GM21381 (cell line): ENCODE measurements around the gene HSPB6.
"Not testable (repeated sequence)": the region's sequence is repeated elsewhere in the genome, so short reads cannot be mapped to it uniquely, and the experiment has no call there.

Experiments
- ATAC-seq: cut with Tn5 transposase; IDR thresholded peaks from one replicate; pipeline ENCODE4 v1.9.1; 2021; ENCODE audit warnings: mild to moderate bottlenecking, moderate library complexity; ENCODE audit not compliant: unreplicated experiment

Gene HSPB6, protein sequence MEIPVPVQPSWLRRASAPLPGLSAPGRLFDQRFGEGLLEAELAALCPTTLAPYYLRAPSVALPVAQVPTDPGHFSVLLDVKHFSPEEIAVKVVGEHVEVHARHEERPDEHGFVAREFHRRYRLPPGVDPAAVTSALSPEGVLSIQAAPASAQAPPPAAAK

DNA sequence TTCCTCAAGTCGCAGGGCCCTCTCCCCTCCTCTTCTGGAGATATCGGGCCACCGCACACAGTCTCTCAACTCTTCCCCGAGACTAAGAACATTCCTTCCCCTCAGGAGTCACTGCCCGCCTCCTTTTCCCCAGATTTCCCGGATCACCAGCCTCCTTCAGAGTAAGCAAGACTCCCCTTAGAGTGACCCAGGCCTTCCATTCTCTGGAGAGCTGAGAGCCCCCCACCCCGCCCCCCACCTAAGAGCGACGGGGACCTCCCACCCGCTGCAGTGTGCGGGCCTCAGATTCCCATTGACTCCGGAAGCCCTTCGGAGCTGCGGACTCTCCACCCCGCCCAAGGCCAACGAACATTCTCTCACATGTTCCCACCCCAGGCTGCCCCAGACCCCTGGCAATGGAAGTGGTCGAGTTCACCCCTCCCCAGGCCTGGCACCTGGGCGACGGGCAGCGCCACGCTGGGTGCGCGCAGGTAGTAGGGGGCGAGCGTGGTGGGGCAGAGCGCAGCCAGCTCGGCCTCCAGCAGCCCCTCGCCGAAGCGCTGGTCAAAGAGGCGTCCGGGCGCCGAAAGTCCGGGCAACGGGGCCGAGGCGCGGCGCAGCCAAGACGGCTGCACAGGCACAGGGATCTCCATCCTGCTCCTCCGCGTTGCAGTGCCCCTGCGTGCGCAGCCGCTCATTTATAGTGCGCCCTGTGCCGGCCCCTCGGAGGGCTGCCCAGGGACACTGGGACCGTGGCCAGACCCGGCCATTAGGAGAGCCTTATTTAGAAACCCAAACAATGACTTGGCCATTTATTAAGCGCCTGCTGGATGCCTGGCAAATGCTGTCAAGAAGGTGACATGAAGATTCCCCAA, at the start of gene HSPB6:
Gene HSPB6 (minus strand): TSS at position 653 of the 854 bp plus-strand sequence. CDS start 21 bp downstream, at position 632.
- ATAC-seq, result no peak

DNA sequence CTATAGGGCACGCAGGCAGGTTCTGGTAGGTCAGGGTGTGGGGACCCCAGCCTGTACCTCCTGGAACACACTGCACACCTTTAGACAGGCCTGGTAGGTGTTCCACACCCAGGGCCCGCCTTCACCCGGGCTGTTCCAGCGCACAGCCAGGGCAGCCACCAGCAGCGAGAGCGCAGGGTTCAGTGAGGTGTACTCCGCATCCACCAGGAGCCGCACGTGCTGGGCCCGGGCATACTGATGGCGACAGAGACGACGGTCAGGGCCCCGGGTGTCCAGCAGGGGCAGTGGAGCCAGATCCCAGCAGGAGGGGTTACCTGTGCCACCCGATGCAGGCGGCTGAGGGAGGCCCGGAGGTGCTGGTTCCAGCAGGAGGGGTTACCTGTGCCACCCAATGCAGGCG, 49.8 kb upstream of the HSPB6 start:
- ATAC-seq, result no peak

DNA sequence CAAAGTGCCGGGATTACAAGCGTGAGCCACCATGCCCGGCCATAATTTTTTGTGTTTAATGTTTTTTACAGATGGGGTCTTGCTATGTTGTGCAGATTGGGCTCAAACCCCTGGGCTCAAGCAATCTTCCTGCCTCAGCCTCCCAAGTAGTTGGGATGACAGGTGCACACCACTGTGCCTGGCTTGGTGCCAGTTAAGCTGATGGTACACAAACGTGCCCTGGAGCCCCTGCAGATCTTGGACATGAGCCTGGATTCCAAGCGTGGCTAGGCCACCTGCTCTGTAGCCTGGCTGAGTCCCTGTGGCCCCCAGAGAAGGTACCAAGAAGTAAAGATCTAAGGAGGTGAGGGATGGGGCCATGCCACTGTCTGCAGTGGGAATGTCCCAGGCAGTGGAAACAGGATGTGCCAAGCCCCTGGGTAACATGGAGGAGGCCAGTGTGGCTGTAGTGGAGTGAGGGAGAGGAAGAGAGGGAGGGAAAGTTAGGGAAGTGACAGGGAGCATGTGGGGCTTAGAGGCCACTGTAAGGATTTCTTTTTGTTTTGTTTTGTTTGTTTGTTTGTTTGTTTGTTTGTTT, 48.8 kb upstream of the HSPB6 start:
- no peak for ATAC-seq

DNA sequence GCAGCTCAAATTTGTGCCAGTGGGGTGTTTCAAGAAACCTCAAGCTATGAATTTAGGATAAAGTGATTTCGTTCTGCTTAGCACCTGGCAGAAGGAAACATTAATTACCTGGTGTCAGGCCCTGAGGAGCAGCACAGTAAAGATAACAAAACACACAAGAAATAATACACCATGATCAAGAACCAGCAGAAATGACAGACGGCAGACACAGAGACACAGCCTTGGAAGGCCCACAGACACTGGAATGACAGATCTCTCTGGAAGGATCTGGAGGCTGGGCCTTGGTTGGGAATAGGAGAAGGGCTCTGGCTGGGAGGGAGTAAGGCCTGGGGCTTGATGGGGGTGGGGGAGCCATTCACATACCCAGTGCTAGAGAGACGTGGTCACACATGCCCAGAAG, 45.0 kb upstream of the HSPB6 start:
- no peak for ATAC-seq

DNA sequence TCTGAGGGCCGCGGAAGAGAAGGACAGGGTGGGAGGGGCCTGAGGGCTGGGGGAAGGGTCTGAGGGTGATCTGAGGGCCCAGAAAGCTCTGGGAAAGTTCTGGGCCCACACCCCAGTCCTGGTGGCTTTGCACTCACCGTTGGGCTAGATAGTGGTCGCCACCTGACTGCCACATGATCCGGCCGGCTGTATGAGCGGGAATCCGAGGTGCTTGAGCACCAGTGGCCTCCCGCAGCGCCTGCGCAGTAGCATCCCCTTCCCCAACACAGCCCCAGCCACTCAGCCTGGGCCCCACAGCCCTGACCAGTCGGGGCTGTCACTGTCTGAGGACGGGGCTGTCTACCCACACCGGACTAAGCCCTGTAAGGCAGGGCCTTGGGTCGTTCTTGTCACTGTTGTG, 40.8 kb upstream of the HSPB6 start:
- no peak for ATAC-seq

DNA sequence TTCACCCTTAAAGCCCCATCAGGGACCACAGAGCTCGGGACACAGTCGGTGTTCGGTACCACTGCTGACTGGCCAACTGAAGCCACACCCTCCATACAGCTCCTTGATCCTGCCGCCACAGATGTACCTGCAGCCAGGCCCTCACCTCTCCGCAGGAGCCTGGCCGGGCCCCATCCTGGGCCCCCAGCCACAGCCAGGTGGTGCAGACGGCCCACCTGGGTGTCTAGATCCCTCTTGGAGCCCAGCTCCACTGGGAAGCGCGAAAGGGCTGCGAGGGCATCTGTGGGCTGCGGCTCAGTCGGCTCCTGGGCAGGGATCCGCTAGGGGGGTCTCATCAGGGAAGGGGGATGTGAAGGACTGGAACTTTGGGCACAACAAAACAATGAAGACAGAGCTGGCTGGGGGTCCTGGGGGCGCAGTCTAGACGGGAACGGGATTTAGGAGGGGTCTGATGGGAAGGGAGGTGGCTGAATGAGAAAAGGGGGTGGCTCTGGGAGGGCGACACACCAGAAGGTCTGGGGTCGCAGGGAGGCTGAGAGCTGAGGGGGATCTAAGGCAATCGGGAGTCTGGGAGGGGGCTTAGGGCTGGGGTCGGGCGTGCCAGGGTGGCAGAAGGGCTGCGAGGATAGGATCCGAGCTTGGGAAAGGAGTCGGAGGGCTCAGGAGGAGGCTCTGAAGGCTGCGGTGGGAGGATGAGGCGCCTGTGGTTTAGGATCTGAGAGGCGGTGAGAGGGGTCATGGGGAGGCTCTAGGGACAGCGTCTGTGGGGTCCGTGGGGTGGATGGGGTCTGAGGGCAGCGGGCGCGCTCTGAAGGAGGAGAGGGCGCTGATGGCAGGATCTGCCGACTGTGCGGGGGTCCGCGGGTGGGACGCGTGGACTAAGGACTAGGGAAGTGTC, 40.1 kb upstream of the HSPB6 start:
- ATAC-seq, result no peak

DNA sequence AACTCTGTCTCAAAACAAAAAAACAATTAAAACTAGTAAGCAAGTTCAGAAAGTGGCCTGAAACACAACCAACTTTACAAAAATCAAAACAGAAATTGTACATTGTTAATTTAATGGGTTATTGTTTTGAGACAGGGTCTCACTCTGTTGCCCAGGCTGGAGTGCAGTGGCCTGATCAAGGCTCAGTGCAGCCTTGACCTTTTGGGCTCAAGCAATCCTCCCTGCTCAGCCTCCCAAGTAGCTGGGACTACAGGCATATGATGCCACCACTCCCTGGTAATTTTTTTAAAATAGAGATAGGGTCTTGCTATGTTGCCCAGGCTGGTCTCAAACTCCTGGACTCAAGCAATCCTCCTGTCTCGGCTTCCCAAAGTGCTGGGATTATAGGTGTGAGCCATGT, 38.7 kb upstream of the HSPB6 start:
- ATAC-seq, result not testable (repeated sequence)

DNA sequence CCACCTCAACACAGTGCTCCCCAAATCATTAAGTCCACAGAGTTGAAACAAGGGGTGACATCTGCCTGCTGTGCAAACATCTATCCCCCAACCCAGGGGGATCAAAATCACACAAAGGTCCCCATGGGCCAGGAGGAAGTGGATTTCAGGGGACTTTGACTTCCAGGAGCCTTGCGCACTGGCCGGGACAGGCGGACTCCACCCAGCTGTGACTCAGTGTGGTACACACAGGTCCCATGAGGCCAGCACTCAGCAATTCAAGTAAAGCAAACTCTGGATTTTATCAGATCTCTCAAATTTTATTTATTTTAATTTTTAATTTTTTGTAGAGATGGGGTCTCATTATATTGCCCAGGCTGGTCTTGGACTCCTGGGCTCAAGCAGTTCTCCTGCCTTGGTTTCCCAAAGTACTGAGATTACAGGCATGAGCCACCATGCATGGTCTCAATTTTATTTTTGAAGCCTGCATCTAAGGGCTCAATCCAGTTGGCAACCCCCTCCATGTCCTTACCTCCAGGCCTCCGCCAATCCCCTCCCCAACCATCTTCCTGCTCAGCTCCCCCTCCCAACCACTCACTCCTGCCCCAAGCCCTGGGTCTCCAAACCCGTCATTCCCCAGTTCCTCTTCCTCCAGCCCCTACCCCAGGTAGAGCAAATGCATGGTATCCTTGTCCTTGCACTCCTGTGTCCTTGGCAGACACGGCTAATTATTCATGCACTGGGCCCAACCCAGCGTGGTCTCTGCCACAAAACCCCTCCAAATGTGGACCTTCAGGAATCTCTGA, 36.7 kb upstream of the HSPB6 start:
- no peak for ATAC-seq

DNA sequence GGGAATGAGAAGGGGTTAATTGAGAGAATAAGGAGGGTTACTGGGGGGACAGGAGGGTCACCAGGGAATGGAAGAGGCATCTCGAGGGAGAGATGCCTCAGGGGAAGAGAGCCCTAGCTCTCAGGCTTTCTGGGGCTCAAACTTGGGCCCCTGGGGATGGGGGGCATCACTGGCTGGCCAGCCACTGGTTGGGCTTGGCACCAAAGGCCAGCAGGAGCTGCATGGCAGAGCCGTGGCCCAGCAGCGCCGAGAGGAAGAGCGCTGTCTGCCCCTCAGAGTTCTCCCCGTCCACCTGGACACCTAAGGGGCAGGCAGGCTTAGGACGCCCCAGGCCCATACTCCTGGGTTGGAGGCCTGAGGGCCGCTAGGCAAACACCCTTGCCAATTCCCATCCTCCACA, 36.1 kb upstream of the HSPB6 start:
- ATAC-seq, result no peak

DNA sequence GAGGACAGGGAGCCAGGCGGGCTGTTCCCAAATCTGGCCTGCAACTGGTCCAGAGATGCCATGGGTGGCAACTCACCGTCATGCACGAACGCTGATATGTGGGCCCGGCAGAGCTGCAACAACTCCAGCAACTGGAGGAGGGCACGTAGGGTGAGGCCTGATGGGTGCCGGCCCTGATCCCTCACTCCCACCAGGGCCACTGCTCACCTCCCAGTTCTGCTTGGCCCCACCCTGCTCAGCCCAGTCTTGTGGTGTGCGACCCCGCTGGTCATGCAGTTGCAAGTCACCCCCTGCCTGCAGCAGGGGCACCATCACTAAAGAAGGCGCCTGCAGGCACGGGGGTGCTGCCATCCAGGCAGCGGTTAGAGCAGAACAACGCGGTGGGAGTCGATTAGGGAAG, 35.5 kb upstream of the HSPB6 start:
- ATAC-seq, result no peak

DNA sequence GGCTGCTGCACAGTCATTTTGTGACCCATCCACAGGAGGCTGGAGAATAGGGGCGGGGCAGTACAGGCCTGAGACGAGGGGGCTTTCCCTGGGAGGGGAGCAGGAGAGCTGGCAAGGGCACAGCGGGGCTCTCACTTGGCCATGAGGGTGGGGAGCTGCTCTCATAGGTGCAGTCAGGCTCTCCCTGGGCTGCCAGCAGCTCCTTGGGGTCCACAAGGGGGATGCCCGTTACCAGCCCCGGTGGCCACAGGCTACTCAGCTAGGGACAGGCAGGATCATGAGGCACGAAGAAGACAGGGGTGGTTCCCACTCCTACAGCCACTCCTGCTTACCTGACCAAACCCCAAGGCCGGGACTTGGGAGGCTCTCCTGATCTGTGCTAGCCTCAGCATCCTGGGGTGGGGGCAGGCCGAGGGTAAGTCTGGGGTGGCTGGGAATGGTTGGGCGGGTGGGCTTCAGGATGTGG, 35.0 kb upstream of the HSPB6 start:
- ATAC-seq, result no peak

DNA sequence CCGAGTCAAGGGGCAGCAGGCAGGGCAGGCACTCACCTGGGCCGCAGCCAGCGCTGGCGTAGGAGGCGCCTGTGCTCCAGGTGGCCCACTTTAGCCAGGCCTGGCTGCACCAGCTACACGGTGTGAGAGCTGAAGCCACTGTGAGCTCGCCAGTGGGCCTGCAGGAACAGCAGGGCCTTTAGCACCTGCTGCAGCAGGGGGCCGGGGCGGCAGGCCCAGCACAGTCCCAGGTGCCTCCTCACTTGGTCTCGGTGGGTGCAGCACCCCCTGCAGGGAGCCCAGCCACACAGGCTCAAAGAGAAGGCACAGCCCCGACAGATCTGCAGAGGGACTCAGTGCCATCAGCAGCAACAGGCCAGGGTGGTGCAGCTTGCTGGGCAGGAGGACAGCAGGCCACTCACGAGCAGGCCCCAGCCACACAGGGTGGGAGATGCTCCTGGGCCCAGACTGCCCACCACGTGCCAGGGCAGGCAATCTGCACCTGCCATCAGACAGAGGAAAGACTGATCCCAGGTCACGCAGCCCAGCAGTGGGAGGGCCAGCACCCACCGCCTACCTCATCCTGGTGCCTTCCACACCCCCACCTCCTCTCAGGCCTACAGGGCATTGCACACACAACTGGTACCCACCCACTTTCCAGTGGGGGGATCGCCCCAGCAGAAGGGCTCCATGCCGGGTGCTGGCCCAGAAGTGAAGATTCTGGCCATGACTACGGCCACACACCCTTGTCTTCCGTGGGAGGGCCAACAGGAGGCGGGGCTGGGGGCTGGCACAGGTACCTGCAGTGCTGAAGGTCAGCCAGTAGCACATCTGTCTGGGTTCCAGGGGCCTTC, 34.4 kb upstream of the HSPB6 start:
- no peak for ATAC-seq

DNA sequence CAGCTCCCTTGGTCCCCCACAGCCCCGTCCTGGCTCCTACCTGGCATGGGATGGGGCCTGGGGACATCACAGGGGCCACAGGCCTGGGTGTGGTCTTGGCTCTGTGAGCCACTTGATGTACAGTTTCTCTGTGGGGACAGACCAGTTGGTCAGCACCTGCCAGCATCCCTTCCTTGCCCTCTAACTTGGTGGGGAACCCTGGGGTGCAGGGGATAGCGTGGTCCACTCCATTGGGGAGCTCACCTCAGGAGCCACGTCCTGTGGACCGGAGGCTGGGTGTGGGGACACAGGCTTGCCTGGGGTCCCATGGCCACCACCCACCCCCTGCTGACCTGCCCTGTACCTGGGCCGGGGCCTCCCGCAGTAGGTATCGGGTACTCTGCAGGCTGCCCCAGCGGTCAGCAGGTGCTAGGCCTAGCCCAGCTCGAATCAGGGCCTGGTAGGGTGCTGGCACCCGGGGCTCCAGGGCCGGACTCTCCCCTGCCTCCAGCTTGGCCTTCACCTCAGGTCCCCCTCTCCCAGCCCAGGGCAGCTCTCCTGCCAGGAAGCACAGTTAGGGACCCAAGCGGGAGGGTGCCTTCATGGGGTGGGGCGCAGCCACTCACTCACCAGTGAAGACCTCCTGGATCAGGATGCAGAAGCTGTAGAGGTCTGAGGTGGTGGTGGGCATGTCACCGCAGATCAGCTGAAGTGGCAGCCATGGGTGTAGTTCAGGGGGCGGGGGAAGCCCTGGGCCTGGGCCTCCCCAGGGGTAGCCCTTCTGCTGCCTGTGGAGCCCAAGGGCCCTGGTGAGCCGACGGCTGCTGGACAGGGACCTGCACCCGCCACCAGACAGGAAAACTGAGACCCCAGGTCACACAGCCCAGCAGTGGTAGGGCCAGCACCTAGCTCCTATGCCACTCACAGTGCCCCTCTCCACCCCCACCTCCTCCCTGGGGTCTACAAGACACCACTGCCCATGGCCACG, 33.4 kb upstream of the HSPB6 start:
- ATAC-seq, result no peak

DNA sequence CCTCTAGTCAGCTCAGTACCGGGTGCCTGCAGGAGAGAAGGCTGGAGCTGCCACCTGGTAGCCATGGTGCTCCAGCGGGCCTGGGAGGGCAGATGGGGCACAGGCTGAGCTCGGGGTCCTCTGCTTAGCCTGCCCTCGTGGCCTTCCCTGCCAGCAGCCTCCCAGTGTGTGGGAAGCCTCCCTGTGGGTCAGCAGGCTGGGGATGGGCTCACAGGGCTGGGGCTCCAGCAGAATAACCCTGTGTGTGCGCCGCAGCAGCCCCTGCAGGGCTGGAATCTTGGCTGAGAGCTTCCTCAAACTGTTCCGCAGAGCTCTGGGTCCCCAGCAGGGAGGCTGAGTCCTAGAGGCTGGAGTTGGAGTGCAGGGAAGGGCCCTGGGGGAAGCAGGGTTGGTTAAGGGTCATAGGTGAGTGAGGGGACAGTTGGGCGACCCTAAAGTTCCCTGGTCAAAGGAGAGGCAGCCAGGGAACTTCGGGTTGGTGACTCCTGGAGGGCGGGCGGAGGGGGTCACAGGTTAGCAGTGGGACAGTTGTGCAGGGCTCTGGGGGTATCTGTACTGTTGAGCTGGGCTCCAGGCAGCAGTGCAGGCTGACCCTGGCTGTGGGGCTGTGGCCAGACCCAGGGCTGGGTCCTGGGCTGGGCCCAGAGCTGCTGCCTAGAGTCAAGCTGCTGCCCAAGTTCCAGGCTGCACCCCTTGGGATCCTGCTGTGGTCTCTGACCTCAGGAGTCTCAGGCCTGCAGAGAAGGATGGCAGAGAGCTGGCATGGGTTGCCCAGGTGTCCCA, 32.6 kb upstream of the HSPB6 start:
- no peak for ATAC-seq

DNA sequence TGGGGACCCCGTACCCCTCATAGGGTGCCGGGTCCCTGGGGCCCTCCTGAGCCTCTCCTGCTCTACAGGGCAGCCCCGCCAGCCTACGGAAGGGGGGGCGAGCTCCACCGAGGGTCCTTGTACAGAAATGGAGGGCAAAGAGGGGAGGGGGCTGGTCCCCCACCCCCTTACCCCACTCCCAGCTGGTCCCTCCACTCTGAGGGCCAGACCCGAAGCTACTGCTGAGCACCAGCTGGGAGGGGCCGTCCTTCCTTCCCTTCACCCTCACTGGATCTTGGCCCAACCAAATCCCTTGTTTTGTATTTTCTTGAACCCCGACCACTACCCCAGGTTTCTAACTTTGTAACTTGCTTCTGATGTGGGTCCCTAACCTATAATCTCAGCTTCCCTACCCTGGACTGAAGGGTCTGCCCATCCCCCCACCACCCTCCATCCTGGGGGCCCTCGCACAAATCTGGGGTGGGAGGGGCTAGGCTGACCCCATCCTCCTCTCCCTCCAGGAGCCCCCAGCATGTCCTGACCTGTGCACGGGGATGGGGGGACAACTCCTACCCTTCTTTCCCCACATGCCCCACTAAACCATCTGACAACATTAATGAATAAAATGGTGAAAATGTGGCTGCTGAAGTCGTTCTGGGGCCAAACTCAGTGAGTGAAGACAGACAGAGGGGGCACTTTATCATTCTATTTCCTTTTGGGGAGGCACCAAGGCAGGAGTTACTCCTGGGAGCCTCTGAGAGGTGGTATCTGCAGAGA, 31.6 kb upstream of the HSPB6 start:
- ATAC-seq, result no peak

DNA sequence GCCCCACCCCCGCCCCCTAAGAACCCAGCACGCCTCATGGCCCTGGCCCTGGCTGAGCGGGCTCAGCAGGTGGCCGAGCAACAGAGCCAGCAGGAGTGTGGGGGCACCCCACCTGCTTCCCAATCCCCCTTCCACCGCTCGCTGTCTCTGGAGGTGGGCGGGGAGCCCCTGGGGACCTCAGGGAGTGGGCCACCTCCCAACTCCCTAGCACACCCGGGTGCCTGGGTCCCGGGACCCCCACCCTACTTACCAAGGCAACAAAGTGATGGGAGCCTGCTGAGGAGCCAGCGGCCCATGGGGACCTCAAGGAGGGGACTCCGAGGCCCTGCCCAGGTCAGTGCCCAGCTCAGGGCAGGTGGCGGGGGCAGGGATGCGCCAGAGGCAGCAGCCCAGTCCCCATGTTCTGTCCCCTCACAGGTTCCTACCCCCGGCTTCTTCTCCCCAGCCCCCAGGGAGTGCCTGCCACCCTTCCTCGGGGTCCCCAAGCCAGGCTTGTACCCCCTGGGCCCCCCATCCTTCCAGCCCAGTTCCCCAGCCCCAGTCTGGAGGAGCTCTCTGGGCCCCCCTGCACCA, 30.5 kb upstream of the HSPB6 start:
- no peak for ATAC-seq
